Neuronal stem cell (in vitro differentiated cells): Measurements from ENCODE around the gene SMAD9.
"Not testable (repeated sequence)": the region's sequence is repeated elsewhere in the genome, so short reads cannot be mapped to it uniquely, and the experiment has no call there.

ENCODE experiments used
- DNase-seq: peaks from one replicate; pipeline ENCODE4 v3.0.0-alpha.2; 2013; ENCODE audit warnings: low spot score
- H2AFZ ChIP-seq: one replicate; pipeline ENCODE4 v1.6.1; 2013; ENCODE audit warnings: mild to moderate bottlenecking, low read length, inconsistent platforms
- H2AK5ac ChIP-seq: 2 replicates; pipeline ENCODE4 v1.6.1; 2013; ENCODE audit warnings: low read depth, mild to moderate bottlenecking, inconsistent platforms, low read length, moderate library complexity, mixed read lengths
- H2BK120ac ChIP-seq: 2 replicates; pipeline ENCODE4 v1.6.1; 2013; ENCODE audit warnings: low read depth, mild to moderate bottlenecking, inconsistent platforms, low read length, moderate library complexity, mixed read lengths
- H2BK12ac ChIP-seq: one replicate; pipeline ENCODE4 v1.6.1; 2013; ENCODE audit warnings: low read length, inconsistent platforms
- H2BK15ac ChIP-seq: 2 replicates; pipeline ENCODE4 v1.6.1; 2013; ENCODE audit warnings: mild to moderate bottlenecking, low read length, inconsistent platforms, mixed read lengths
- H2BK5ac ChIP-seq: one replicate; pipeline ENCODE4 v1.6.1; 2013; ENCODE audit warnings: inconsistent platforms, mild to moderate bottlenecking, low read length, moderate library complexity
- H3K14ac ChIP-seq: one replicate; pipeline ENCODE4 v1.6.1; 2013; ENCODE audit warnings: low read length, inconsistent platforms
- H3K18ac ChIP-seq: 2 replicates; pipeline ENCODE4 v1.6.1; 2013; ENCODE audit warnings: low read length, inconsistent platforms
- H3K23ac ChIP-seq: 2 replicates; pipeline ENCODE4 v1.6.1; 2013; ENCODE audit warnings: low read depth, mild to moderate bottlenecking, mixed read lengths, low read length, inconsistent platforms; ENCODE audit not compliant: poor library complexity
- H3K27ac ChIP-seq: replicated peaks from 3 replicates; pipeline ENCODE4 v1.5.1; 2013; ENCODE audit warnings: low read length, inconsistent platforms
- H3K27me3 ChIP-seq, 3 experiments: 2 replicates each; pipeline ENCODE4 v1.6.1; 2013; ENCODE audit warnings: low read length in 3 of 3, mild to moderate bottlenecking in 2 of 3, inconsistent platforms in 1 of 3, low read depth in 1 of 3, mixed read lengths in 1 of 3, moderate library complexity in 1 of 3; ENCODE audit not compliant: control insufficient read depth in 3 of 3, insufficient read depth in 3 of 3
- H3K36me3 ChIP-seq, 2 donors: replicated peaks in 1 of 2; 2 replicates each; pipeline ENCODE4 v1.6.1; 2013; ENCODE audit warnings: low read length in 2 of 2; ENCODE audit not compliant: control insufficient read depth in 2 of 2, insufficient read depth in 2 of 2
- H3K4ac ChIP-seq: 2 replicates; pipeline ENCODE4 v1.6.1; 2013; ENCODE audit warnings: inconsistent platforms, mild to moderate bottlenecking, low read length, moderate library complexity
- H3K4me1 ChIP-seq, 2 donors: 1 replicate in 1 of 2; 2 replicates in 1 of 2; pipeline ENCODE4 v1.6.1; 2013; ENCODE audit warnings: low read length in 2 of 2, low read depth in 1 of 2; ENCODE audit not compliant: control insufficient read depth in 2 of 2, insufficient read depth in 1 of 2
- H3K4me2 ChIP-seq: one replicate; pipeline ENCODE4 v1.6.1; 2013; ENCODE audit warnings: mild to moderate bottlenecking, low read length, inconsistent platforms; ENCODE audit not compliant: insufficient read depth, poor library complexity, severe bottlenecking
- H3K4me3 ChIP-seq, 2 donors: 2 replicates each; pipeline ENCODE4 v1.5.1; 2013; ENCODE audit warnings: low read length in 2 of 2, mild to moderate bottlenecking in 2 of 2, inconsistent platforms in 1 of 2, moderate library complexity in 1 of 2
- H3K79me1 ChIP-seq: one replicate; pipeline ENCODE4 v1.6.1; 2013; ENCODE audit warnings: low read depth, mild to moderate bottlenecking, inconsistent platforms, low read length, moderate library complexity
- H3K9ac ChIP-seq: one replicate; pipeline ENCODE4 v1.6.1; 2013; ENCODE audit warnings: mild to moderate bottlenecking, low read depth, low read length, inconsistent platforms; ENCODE audit not compliant: poor library complexity
- H3K9me3 ChIP-seq, 2 donors: replicated peaks in 1 of 2; 2 replicates each; pipeline versions ENCODE3 to v1.6.1; 2013; ENCODE audit warnings: low read length in 2 of 2, mild to moderate bottlenecking in 2 of 2, inconsistent platforms in 1 of 2, low read depth in 1 of 2, mixed read lengths in 1 of 2, moderate library complexity in 1 of 2; ENCODE audit not compliant: control insufficient read depth in 2 of 2, insufficient read depth in 1 of 2
- H4K8ac ChIP-seq: one replicate; pipeline ENCODE4 v1.6.1; 2013; ENCODE audit warnings: low read depth, mild to moderate bottlenecking, inconsistent platforms, low read length, moderate library complexity
- H4K91ac ChIP-seq: one replicate; pipeline ENCODE4 v1.6.1; 2013; ENCODE audit warnings: low read length, low read depth, mild to moderate bottlenecking, inconsistent platforms; ENCODE audit not compliant: poor library complexity
- WGBS, 2 donors: extraction: QIAGEN DNeasy Blood & Tissue Kit; methylation state at CpG; one replicate each; pipeline ENCODE4 v1.1.7; 2013; ENCODE audit warnings: missing lambda C conversion rate in 2 of 2, mixed read lengths in 1 of 2; ENCODE audit not compliant: insufficient read length in 2 of 2, insufficient replicate concordance in 1 of 2; ENCODE audit errors: extremely low coverage in 2 of 2; 5-methylcytosine and 5-hydroxymethylcytosine counted together

Gene SMAD9

DNA sequence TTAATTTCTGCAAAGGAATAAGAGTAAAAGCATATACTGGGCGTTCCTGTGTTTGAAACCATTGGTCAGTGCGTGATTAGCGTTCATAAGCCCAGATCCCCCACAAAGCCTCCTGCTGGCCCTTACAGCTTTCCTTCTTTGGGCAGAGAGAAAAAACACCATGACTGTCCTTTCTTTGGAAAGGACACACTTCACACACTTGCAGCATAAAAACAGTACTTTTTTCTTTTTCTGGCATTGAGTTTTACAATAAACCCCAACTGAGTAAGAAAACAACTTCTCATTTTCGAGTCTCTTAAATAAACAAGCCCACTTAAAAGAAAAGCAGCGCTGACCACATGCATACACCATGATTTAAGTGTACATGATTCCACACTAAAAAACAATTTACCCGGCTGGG, 35.8 kb downstream of the SMAD9 start:
- Histone ChIP-seq H3K4me1 (peaks cover 2 to 8% of the 10 kb centered on the region in 2 donors), H3K4me2 (no peak overlapping the region), H3K9ac (no peak overlapping the region), H2AK5ac (no peak overlapping the region), H3K23ac (no peak overlapping the region), H3K4ac (no peak overlapping the region), H3K14ac (no peak overlapping the region), H4K8ac (no peak overlapping the region), H3K79me1 (no peaks in the 10 kb centered on the region), H3K36me3 (no peaks in the 10 kb centered on the region), H2BK5ac (no peak overlapping the region), H4K91ac (no peak overlapping the region), H2BK12ac (no peak overlapping the region), H3K9me3 (no peaks in the 10 kb centered on the region), H2AFZ (no peak overlapping the region), H2BK120ac (no peak overlapping the region), H3K4me3 (no peak overlapping the region), H3K18ac (no peak overlapping the region), H2BK15ac (no peak overlapping the region), H3K27ac (no peak overlapping the region), H3K27me3 (no peaks in the 10 kb centered on the region)
- no CpG with 5 or more reads among the region's 6 CpGs for WGBS, 2 donors
- no peak for DNase-seq

GRCh38 chr13:36883824-36884223, 36.2 kb downstream of the SMAD9 start:
- Histone ChIP-seq H3K9me3 (no peaks in the 10 kb centered on the region), H2AK5ac (no peak overlapping the region), H3K14ac (no peak overlapping the region), H3K4me3 (no peak overlapping the region), H3K27ac (no peak overlapping the region), H4K91ac (no peak overlapping the region), H3K9ac (no peak overlapping the region), H2BK120ac (no peak overlapping the region), H3K4me2 (no peak overlapping the region), H2AFZ (no peak overlapping the region), H3K18ac (no peak overlapping the region), H2BK12ac (no peak overlapping the region), H2BK5ac (no peak overlapping the region), H3K4me1 (peaks cover 2 to 8% of the 10 kb centered on the region in 2 donors), H3K36me3 (no peaks in the 10 kb centered on the region), H4K8ac (no peak overlapping the region), H3K23ac (peak overlapping the region; percentile 23), H3K27me3 (no peaks in the 10 kb centered on the region), H3K79me1 (no peaks in the 10 kb centered on the region), H3K4ac (no peak overlapping the region), H2BK15ac (no peak overlapping the region)
- DNase-seq: no peak
- WGBS, 2 donors: no CpG with 5 or more reads among the region's 6 CpGs

DNA sequence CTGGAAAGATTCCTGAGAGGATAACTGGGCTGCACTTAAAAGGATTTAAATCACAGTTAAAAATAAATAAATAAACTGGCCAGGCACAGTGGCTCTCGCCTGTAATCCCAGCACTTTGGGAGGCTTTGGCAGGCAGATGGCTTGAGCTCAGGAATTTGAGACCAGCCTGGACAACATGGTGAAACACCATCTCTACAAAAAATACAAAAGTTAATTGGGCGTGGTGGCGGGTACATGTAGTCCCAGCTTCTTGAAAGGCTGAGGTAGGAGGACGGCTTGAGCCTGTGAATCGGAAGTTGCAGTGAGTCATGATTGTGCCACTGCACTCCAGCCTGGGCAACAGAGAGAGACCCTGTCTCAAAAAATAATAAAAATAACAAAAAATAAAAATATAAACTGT, 36.6 kb downstream of the SMAD9 start:
- H3K4me3 ChIP-seq, H3K18ac ChIP-seq, H3K4me1 ChIP-seq, H2BK15ac ChIP-seq, H3K27me3 ChIP-seq, H2BK12ac ChIP-seq, H3K4ac ChIP-seq, DNase-seq, H3K14ac ChIP-seq, H2AK5ac ChIP-seq, H4K91ac ChIP-seq, H3K36me3 ChIP-seq, H4K8ac ChIP-seq, H3K9ac ChIP-seq, H3K4me2 ChIP-seq, H2BK5ac ChIP-seq, H2AFZ ChIP-seq, H3K23ac ChIP-seq, H3K27ac ChIP-seq, H3K79me1 ChIP-seq, H3K9me3 ChIP-seq, H2BK120ac ChIP-seq: not testable (repeated sequence)
- WGBS, 2 donors: no CpG with 5 or more reads among the region's 5 CpGs

DNA sequence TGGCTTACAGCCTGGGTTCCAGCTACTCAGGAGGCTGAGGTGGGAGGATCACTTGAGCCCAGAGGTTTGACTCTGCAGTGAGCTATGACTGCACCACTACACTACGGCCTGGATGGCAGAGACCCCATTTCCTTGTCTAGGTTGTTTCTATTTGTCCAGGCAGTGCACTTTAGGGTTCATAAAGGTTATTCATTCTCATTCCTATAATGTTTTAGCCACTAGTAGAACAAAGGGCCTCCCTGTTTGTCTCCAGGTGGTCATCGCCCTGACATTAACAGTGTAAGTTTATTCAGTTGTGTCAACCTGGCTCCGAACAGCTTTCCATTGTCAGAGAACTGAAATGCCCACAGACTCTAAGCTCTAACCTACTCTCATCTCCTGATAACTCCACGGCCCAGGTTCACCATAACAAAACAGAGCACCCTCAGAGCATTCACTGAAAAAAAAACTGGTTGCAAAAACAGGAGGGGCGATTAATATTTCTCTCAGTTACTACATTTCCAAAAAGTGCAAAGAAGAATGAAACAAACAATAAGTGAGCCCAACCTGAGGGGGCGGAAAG, 37.1 kb downstream of the SMAD9 start:
- H2AK5ac ChIP-seq: no peak overlapping the region
- no peaks in the 10 kb centered on the region for H3K27me3 ChIP-seq
- peaks cover under 1 to 3% of the 10 kb centered on the region in 2 donors for H3K4me1 ChIP-seq
- H2AFZ ChIP-seq: no peak overlapping the region
- no peak overlapping the region for H2BK15ac ChIP-seq
- H2BK5ac ChIP-seq: no peak overlapping the region
- H3K79me1 ChIP-seq: no peaks in the 10 kb centered on the region
- no peak overlapping the region for H4K91ac ChIP-seq
- no peak overlapping the region for H2BK12ac ChIP-seq
- no peak overlapping the region for H3K14ac ChIP-seq
- no peak for DNase-seq
- H3K4ac ChIP-seq: no peak overlapping the region
- no peak overlapping the region for H3K23ac ChIP-seq
- H3K27ac ChIP-seq: no peak overlapping the region
- no peaks in the 10 kb centered on the region for H3K36me3 ChIP-seq
- WGBS, 2 donors: no CpG with 5 or more reads among the region's 6 CpGs
- H2BK120ac ChIP-seq: no peak overlapping the region
- H4K8ac ChIP-seq: no peak overlapping the region
- no peaks in the 10 kb centered on the region for H3K9me3 ChIP-seq
- no peak overlapping the region for H3K4me2 ChIP-seq
- no peak overlapping the region for H3K18ac ChIP-seq
- no peak overlapping the region for H3K4me3 ChIP-seq
- no peak overlapping the region for H3K9ac ChIP-seq
